ENCODE data around the gene SETMAR. TPM values are rescaled to one million over a fixed set of nuclear protein-coding genes. Genes with fewer than 3 reads are reported as not detected.
"Not testable (repeated sequence)": the region's sequence is repeated elsewhere in the genome, so short reads cannot be mapped to it uniquely, and the experiment has no call there.

Gene SETMAR
- total RNA-seq, 1 donor from 2014 or later, result 9.4 TPM

- DNase-seq (ENCODE audit: low read depth in 2 of 2), result peak in 1 of 2 donors; percentile 32
These were observed 10.6 kb downstream of the SETMAR start for GRCh38 chr3:4313606-4314293.

- peak in 1 of 2 donors; percentile 12 for DNase-seq (ENCODE audit: low read depth in 2 of 2)
These were observed 11.5 kb downstream of the SETMAR start for GRCh38 chr3:4314688-4315087.

- peak in 1 of 2 donors; percentile 42 for DNase-seq (ENCODE audit: low read depth in 2 of 2)
These were observed 17.1 kb downstream of the SETMAR start for GRCh38 chr3:4320096-4320911.

- DNase-seq (ENCODE audit: low read depth in 2 of 2), result no peak
These were observed 18.6 kb downstream of the SETMAR start for GRCh38 chr3:4321732-4322131.

- DNase-seq (ENCODE audit: low read depth in 2 of 2), result peak; percentile 39 to 68
These were observed 19.5 kb downstream of the SETMAR start for GRCh38 chr3:4322635-4323034.

GRCh38 chr3:4323246-4324027 lies 20.3 kb downstream of the SETMAR start:
- DNase-seq (ENCODE audit: low read depth in 2 of 2), result no peak

- no peak for DNase-seq (ENCODE audit: low read depth in 2 of 2)
These were observed 23.7 kb downstream of the SETMAR start for GRCh38 chr3:4326868-4327267.

- DNase-seq (ENCODE audit: low read depth in 2 of 2), result not testable (repeated sequence)
These were observed 26.6 kb downstream of the SETMAR start for GRCh38 chr3:4329806-4330205.

GRCh38 chr3:4332111-4332510 lies 28.9 kb downstream of the SETMAR start:
- DNase-seq (ENCODE audit: low read depth in 2 of 2), result no peak

GRCh38 chr3:4332574-4332973 lies 29.4 kb downstream of the SETMAR start:
- no peak for DNase-seq (ENCODE audit: low read depth in 2 of 2)

GRCh38 chr3:4332991-4333390 lies 29.8 kb downstream of the SETMAR start:
- no peak for DNase-seq (ENCODE audit: low read depth in 2 of 2)

GRCh38 chr3:4334548-4334947 lies 31.4 kb downstream of the SETMAR start:
- no peak for DNase-seq (ENCODE audit: low read depth in 2 of 2)

GRCh38 chr3:4335840-4336562 lies 32.8 kb downstream of the SETMAR start:
- DNase-seq (ENCODE audit: low read depth in 2 of 2), result no peak

GRCh38 chr3:4336850-4337546 lies 33.8 kb downstream of the SETMAR start:
- DNase-seq (ENCODE audit: low read depth in 2 of 2), result no peak

- DNase-seq (ENCODE audit: low read depth in 2 of 2), result no peak
These were observed 35.6 kb downstream of the SETMAR start for GRCh38 chr3:4338751-4339150.

- no peak for DNase-seq (ENCODE audit: low read depth in 2 of 2)
These were observed 36.9 kb downstream of the SETMAR start for GRCh38 chr3:4340077-4340410.

- peak; percentile 28 to 32 for DNase-seq (ENCODE audit: low read depth in 2 of 2)
These were observed 37.5 kb downstream of the SETMAR start for GRCh38 chr3:4340411-4341335.

- DNase-seq (ENCODE audit: low read depth in 2 of 2), result no peak
These were observed 38.1 kb downstream of the SETMAR start for GRCh38 chr3:4341336-4341675.

GRCh38 chr3:4343258-4343657 lies 40.1 kb downstream of the SETMAR start:
- no peak for DNase-seq (ENCODE audit: low read depth in 2 of 2)

- peak; percentile 77 to 83 for DNase-seq (ENCODE audit: low read depth in 2 of 2)
These were observed 47.6 kb downstream of the SETMAR start for GRCh38 chr3:4350789-4351163.

All from dermis microvascular lymphatic vessel endothelial cell (primary cell).